Measurements from ENCODE around the gene POTEI.
"Not testable (repeated sequence)": the region's sequence is repeated elsewhere in the genome, so short reads cannot be mapped to it uniquely, and the experiment has no call there.

- TF ChIP-seq, protein P1, sequence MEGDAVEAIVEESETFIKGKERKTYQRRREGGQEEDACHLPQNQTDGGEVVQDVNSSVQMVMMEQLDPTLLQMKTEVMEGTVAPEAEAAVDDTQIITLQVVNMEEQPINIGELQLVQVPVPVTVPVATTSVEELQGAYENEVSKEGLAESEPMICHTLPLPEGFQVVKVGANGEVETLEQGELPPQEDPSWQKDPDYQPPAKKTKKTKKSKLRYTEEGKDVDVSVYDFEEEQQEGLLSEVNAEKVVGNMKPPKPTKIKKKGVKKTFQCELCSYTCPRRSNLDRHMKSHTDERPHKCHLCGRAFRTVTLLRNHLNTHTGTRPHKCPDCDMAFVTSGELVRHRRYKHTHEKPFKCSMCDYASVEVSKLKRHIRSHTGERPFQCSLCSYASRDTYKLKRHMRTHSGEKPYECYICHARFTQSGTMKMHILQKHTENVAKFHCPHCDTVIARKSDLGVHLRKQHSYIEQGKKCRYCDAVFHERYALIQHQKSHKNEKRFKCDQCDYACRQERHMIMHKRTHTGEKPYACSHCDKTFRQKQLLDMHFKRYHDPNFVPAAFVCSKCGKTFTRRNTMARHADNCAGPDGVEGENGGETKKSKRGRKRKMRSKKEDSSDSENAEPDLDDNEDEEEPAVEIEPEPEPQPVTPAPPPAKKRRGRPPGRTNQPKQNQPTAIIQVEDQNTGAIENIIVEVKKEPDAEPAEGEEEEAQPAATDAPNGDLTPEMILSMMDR (IDR thresholded peaks at IDR 0.05): not testable (repeated sequence)
- TF ChIP-seq POLR2AphosphoS5, POLR2A (IDR thresholded peaks at IDR 0.05): not testable (repeated sequence)
These were observed 1.9 kb upstream of the POTEI start for GRCh38 chr2:130510807-130511746.
